ENCODE measurements around the gene BTNL3. TPM values are rescaled to one million over a fixed set of nuclear protein-coding genes. Genes with fewer than 3 reads are reported as not detected.

Gene BTNL3
- total and polyA plus RNA-seq, 2 donors = 0.04 TPM; not detected in 1

GRCh38 chr5:181035991-181036815 lies 47.6 kb downstream of the BTNL3 start:
- no peak for DNase-seq (ENCODE audit: extremely low spot score)
- H3K4me3 ChIP-seq (ENCODE audit: low read depth, low read length) = no peak overlapping the region
- no peaks in the 10 kb centered on the region for H3K4me1 ChIP-seq (ENCODE audit: insufficient read depth)
- WGBS = 79% methylated on average over 20 of the region's 20 CpGs
- H3K36me3 ChIP-seq (ENCODE audit: insufficient read depth) = no peaks in the 10 kb centered on the region
- H3K27ac ChIP-seq (ENCODE audit: low read depth) = no peak overlapping the region

DNA sequence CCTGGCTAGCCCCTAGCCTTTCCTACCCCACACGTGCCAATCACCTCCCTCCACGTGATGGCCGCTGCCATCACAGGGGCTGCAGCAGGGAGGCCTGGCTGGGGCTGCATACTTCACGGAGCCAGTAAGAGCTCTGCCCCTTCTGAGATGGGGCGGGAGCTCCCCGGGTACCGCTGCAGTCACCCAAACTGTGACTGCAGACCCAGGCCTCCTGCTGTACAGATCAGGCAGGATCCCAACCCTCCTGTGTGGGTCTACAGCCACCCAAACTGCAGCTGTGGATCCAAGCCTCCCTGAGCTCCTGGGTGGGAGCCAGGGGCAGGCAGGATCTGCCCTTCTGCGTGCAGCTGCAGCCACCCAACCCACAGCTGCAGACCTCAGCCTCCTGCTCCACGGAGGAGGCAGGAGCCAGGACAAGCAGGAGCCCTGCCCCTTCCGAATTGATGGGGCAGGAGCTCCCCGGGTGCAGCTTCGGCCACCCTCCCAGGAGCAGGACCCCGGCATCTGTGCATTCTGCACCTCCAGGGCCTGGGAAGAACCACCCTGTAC lies 48.2 kb downstream of the BTNL3 start:
- H3K4me3 ChIP-seq (ENCODE audit: low read depth, low read length) = no peak overlapping the region
- no peaks in the 10 kb centered on the region for H3K4me1 ChIP-seq (ENCODE audit: insufficient read depth)
- no peak for DNase-seq (ENCODE audit: extremely low spot score)
- H3K27ac ChIP-seq (ENCODE audit: low read depth) = no peak overlapping the region
- 80% methylated on average over 13 of the region's 13 CpGs for WGBS
- no peaks in the 10 kb centered on the region for H3K36me3 ChIP-seq (ENCODE audit: insufficient read depth)

DNA sequence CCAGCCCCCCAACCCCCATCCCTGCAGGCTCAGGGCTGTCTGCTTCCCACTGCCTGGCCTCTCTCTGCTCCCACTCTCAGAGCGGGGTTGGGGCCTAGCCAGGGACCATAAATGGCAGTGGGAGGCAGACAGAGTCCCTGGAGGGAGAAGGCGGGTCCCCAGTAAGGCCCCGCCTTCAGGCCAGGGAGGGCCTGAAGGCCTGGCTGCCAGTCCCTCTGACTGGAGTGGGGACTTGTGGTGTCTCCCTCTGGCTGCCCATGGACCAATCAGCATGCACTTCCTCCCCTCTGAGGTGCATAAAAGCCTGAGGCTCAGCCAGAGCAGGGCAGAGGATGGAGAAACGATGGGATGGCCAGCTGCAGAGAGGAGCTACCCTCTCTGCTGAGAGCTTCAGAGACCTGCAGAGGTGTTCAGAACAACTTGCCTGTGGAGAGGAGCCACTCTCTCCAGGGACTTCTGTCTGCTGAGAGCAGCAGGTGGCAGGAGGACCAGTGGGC lies 48.8 kb downstream of the BTNL3 start:
- no peaks in the 10 kb centered on the region for H3K36me3 ChIP-seq (ENCODE audit: insufficient read depth)
- H3K27ac ChIP-seq (ENCODE audit: low read depth) = no peak overlapping the region
- 73% methylated on average over 4 of the region's 4 CpGs for WGBS
- no peak overlapping the region for H3K4me3 ChIP-seq (ENCODE audit: low read depth, low read length)
- no peak for DNase-seq (ENCODE audit: extremely low spot score)
- H3K4me1 ChIP-seq (ENCODE audit: insufficient read depth) = no peaks in the 10 kb centered on the region

GRCh38 chr5:181039471-181039870 lies 50.8 kb downstream of the BTNL3 start:
- WGBS = 47% methylated on average over 8 of the region's 8 CpGs
- H3K4me3 ChIP-seq (ENCODE audit: low read depth, low read length) = no peak overlapping the region
- H3K4me1 ChIP-seq (ENCODE audit: insufficient read depth) = no peaks in the 10 kb centered on the region
- no peaks in the 10 kb centered on the region for H3K36me3 ChIP-seq (ENCODE audit: insufficient read depth)
- no peak overlapping the region for H3K27ac ChIP-seq (ENCODE audit: low read depth)
- no peak for DNase-seq (ENCODE audit: extremely low spot score)

- WGBS = 48% methylated on average over 17 of the region's 17 CpGs
- Histone ChIP-seq H3K4me1 (ENCODE audit: insufficient read depth) (no peaks in the 10 kb centered on the region), H3K4me3 (ENCODE audit: low read depth, low read length) (no peak within 1 kb of the TSS), H3K27ac (ENCODE audit: low read depth) (no peak within 1 kb of the TSS), H3K36me3 (ENCODE audit: insufficient read depth) (no peaks in the 10 kb centered on the region)
- no peak for DNase-seq (ENCODE audit: extremely low spot score)
Measured at GRCh38 chr5:181039931-181040630, 51.4 kb downstream of the BTNL3 start, which contains the start of gene BTNL9. Gene BTNL9 (plus strand): TSS chr5:181040266. CDS start chr5:181045490, 5,224 bp downstream.

DNA sequence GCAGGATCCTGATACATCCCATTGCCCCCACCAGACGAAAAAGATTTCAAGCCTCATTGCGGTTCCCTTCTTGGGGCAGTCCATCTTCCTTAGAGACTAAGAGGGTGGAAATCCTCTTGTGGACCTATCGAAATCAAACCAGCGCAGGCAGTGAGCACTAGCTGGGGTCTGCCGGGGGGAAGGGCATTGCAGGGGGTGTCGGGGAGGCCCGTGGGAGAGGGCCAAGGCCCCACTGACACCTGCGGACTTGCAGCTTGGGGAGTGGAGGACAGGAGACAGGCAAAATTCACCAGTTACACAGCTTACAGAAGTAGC lies 51.9 kb downstream of the BTNL3 start:
- no peaks in the 10 kb centered on the region for H3K4me1 ChIP-seq (ENCODE audit: insufficient read depth)
- no peak overlapping the region for H3K4me3 ChIP-seq (ENCODE audit: low read depth, low read length)
- no peak for DNase-seq (ENCODE audit: extremely low spot score)
- H3K27ac ChIP-seq (ENCODE audit: low read depth) = no peak overlapping the region
- H3K36me3 ChIP-seq (ENCODE audit: insufficient read depth) = no peaks in the 10 kb centered on the region
- 81% methylated on average over 8 of the region's 8 CpGs for WGBS

GRCh38 chr5:181041043-181041442 lies 52.4 kb downstream of the BTNL3 start:
- no peak for DNase-seq (ENCODE audit: extremely low spot score)
- WGBS = 51% methylated on average over 6 of the region's 6 CpGs
- no peak overlapping the region for H3K27ac ChIP-seq (ENCODE audit: low read depth)
- no peaks in the 10 kb centered on the region for H3K36me3 ChIP-seq (ENCODE audit: insufficient read depth)
- H3K4me3 ChIP-seq (ENCODE audit: low read depth, low read length) = no peak overlapping the region
- H3K4me1 ChIP-seq (ENCODE audit: insufficient read depth) = no peaks in the 10 kb centered on the region

GRCh38 chr5:181042036-181042713 lies 53.5 kb downstream of the BTNL3 start:
- WGBS = 64% methylated on average over 15 of the region's 15 CpGs
- Histone ChIP-seq H3K27ac (ENCODE audit: low read depth) (no peak overlapping the region), H3K36me3 (ENCODE audit: insufficient read depth) (no peaks in the 10 kb centered on the region), H3K4me3 (ENCODE audit: low read depth, low read length) (peak overlapping the region; percentile 2), H3K4me1 (ENCODE audit: insufficient read depth) (no peaks in the 10 kb centered on the region)
- no peak for DNase-seq (ENCODE audit: extremely low spot score)

DNA sequence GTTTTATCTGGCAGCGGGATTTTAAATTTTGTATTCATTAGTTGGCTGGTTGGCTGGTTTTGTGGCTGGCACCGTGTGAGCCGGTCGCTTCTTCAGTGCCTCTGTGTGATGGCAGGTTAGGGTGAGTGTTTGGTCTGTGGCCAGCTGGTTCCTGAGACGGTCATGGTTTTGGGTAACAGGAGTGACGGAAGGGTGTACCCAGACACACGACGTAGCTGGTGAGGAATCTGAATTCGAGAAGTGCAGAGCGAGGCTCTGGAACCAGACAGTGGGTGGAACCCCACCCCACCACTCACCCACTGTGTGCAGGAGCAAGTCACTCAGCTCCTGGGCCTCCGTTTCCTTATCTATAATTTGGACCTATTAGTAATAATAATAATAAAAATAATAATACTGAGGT lies 54.1 kb downstream of the BTNL3 start:
- peak overlapping the region; percentile 2 for H3K4me3 ChIP-seq (ENCODE audit: low read depth, low read length)
- 63% methylated on average over 11 of the region's 11 CpGs for WGBS
- no peaks in the 10 kb centered on the region for H3K36me3 ChIP-seq (ENCODE audit: insufficient read depth)
- no peak overlapping the region for H3K27ac ChIP-seq (ENCODE audit: low read depth)
- no peaks in the 10 kb centered on the region for H3K4me1 ChIP-seq (ENCODE audit: insufficient read depth)
- no peak for DNase-seq (ENCODE audit: extremely low spot score)

- Histone ChIP-seq H3K4me3 (ENCODE audit: low read depth, low read length) (no peak overlapping the region), H3K4me1 (ENCODE audit: insufficient read depth) (no peaks in the 10 kb centered on the region), H3K36me3 (ENCODE audit: insufficient read depth) (no peaks in the 10 kb centered on the region), H3K27ac (ENCODE audit: low read depth) (no peak overlapping the region)
- WGBS = 70% methylated on average over 12 of the region's 12 CpGs
- no peak for DNase-seq (ENCODE audit: extremely low spot score)
Measured at GRCh38 chr5:181043285-181044092, 54.8 kb downstream of the BTNL3 start.

GRCh38 chr5:181044093-181044599 lies 55.5 kb downstream of the BTNL3 start:
- 82% methylated on average over 10 of the region's 10 CpGs for WGBS
- no peak for DNase-seq (ENCODE audit: extremely low spot score)
- no peak overlapping the region for H3K4me3 ChIP-seq (ENCODE audit: low read depth, low read length)
- no peaks in the 10 kb centered on the region for H3K4me1 ChIP-seq (ENCODE audit: insufficient read depth)
- H3K36me3 ChIP-seq (ENCODE audit: insufficient read depth) = no peaks in the 10 kb centered on the region
- no peak overlapping the region for H3K27ac ChIP-seq (ENCODE audit: low read depth)

DNA sequence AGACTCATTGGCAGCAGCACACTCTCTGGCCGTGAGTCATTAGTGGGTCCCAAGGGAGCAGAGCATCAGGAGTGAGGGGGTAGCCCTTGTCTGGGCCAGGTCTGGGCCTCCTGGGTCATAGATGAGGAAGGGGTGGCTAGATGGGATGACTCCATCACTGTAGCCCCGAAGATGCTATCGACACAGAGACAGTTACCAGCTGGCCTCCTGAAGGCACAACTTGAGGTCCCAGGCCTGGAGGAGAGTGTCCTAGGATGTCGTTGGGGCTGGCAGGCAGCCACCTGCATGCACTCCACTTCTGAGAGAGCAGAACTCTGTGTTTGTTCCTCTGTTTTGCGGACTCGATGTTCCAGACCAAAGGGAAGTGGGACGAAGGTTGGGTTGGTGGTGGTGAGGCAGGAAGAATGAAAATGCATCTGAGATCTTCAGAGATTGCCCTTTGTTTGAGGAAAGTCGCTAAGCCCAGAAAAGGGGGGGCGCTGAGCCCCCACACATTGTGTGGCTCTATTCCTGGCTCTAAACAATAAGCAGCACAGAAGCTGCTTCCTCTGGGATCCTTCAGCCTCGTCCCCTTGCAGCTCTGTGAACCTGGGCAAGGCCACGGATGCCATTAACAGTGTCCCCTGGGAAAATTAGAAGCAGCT lies 56.1 kb downstream of the BTNL3 start:
- DNase-seq (ENCODE audit: extremely low spot score) = no peak
- Histone ChIP-seq H3K4me1 (ENCODE audit: insufficient read depth) (no peaks in the 10 kb centered on the region), H3K4me3 (ENCODE audit: low read depth, low read length) (no peak overlapping the region), H3K27ac (ENCODE audit: low read depth) (no peak overlapping the region), H3K36me3 (ENCODE audit: insufficient read depth) (no peaks in the 10 kb centered on the region)
- WGBS = 48% methylated on average over 11 of the region's 11 CpGs

Measured in urinary bladder (tissue), 4 donors.